HEK293T (cell line): Measurements from ENCODE around the gene VWA3B.

ENCODE experiments used
- BHLHE40 ChIP-seq: fragments of 450-650 bp; IDR thresholded peaks from 2 replicates; pipeline ENCODE4 v1.6.1; 2016; ENCODE audit warnings: mild to moderate bottlenecking, moderate library complexity, borderline replicate concordance
- CTBP1 ChIP-seq: fragments of 450-650 bp; IDR thresholded peaks from 2 replicates; pipeline ENCODE4 v1.6.1; 2016; ENCODE audit warnings: borderline replicate concordance
- ELF4 ChIP-seq: fragments of 450-650 bp; IDR thresholded peaks from 2 replicates; pipeline ENCODE4 v1.6.1; 2017; ENCODE audit warnings: antibody characterized with exemption
- FOXA1 ChIP-seq: fragments of 450-650 bp; IDR thresholded peaks from 2 replicates; pipeline ENCODE4 v1.6.1; 2016; ENCODE audit warnings: mild to moderate bottlenecking
- FOXM1 ChIP-seq: fragments of 450-650 bp; IDR thresholded peaks from 2 replicates; pipeline ENCODE4 v1.6.1; 2017; ENCODE audit warnings: mild to moderate bottlenecking, borderline replicate concordance
- L3MBTL2 ChIP-seq: fragments of 450-650 bp; conservative IDR thresholded peaks from 2 replicates; pipeline ENCODE4 v1.6.1; 2016; ENCODE audit warnings: mild to moderate bottlenecking
- TARDBP ChIP-seq: fragments of 450-650 bp; IDR thresholded peaks from 2 replicates; pipeline ENCODE4 v1.6.1; 2016
- ZNF384 ChIP-seq: fragments of 450-650 bp; IDR thresholded peaks from 2 replicates; pipeline ENCODE4 v1.6.1; 2016
- TF ChIP-seq, protein P1 (sequence below): fragments of 450-650 bp; IDR thresholded peaks from 2 replicates; pipeline ENCODE4 v1.6.1; 2016

- TF ChIP-seq ELF4 (no peak), CTBP1 (no peak), TARDBP (no peak), BHLHE40 (no peak), FOXM1 (no peak), L3MBTL2 (no peak), ZNF384 (no peak), FOXA1 (no peak)
- TF ChIP-seq, protein P1, sequence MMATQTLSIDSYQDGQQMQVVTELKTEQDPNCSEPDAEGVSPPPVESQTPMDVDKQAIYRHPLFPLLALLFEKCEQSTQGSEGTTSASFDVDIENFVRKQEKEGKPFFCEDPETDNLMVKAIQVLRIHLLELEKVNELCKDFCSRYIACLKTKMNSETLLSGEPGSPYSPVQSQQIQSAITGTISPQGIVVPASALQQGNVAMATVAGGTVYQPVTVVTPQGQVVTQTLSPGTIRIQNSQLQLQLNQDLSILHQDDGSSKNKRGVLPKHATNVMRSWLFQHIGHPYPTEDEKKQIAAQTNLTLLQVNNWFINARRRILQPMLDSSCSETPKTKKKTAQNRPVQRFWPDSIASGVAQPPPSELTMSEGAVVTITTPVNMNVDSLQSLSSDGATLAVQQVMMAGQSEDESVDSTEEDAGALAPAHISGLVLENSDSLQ = no peak
These were observed 158.5 kb downstream of the VWA3B start for GRCh38 chr2:98245491-98245890.
